NB4 (cell line): ENCODE measurements around the gene NMT1.

Experiments
- DNase-seq: peaks from one replicate; pipeline ENCODE4 v3.0.0; 2010; ENCODE audit warnings: low read depth
- H3K4me3 ChIP-seq: one replicate; pipeline ENCODE4 v1.5.1; 2011; ENCODE audit warnings: mild to moderate bottlenecking, low read depth, low read length, moderate library complexity
- MYC ChIP-seq: IDR thresholded peaks from 2 replicates; pipeline ENCODE4 v1.6.1; 2011; ENCODE audit warnings: low read depth, low read length
- POLR2A ChIP-seq: IDR thresholded peaks from 2 replicates; pipeline ENCODE4 v1.6.1; 2011; ENCODE audit warnings: mild to moderate bottlenecking; ENCODE audit not compliant: insufficient read length; ENCODE audit errors: extremely low read depth
- TF ChIP-seq, protein P1 (sequence below): IDR thresholded peaks from one replicate; pipeline ENCODE4 v1.5.1; 2012; ENCODE audit warnings: low read depth, low read length
- TF ChIP-seq, protein P2 (sequence below): IDR thresholded peaks from 2 replicates; pipeline ENCODE4 v1.6.1; 2011; ENCODE audit warnings: low read depth, low read length

NMT1 gene

DNA sequence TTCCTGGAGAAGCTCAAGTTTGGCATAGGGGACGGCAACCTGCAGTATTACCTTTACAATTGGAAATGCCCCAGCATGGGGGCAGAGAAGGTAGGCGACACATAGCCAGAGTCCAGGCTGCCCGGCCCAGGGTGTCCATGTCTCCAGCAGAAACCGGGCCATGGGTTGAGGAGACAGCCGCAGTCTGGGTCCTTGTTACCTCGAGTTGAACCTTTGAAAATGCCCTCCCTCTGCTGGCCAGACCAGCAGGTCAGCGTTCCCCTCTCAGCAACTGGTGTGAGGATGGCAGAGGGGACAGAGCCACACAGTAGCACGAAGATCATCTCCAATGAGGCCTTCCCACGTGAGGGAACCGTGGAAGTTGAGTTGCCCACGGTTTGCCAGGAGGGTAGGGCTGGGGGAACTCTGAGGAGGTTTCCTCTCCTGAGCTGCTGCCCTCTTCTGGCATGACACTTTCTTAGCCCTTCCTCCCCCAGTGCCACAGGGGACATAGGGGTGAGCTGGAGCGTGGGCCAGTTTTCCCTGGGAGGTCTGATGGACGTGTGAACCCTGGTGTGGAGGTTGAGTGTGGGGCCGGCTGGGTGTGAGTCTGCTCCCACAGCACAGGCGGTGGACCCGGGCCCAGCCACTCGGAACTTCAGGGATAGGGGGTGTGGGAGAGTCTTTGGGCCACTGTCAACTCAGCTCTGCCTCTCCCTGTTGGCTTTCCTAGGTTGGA, 43.9 kb downstream of the NMT1 start:
- TF ChIP-seq, protein P1, sequence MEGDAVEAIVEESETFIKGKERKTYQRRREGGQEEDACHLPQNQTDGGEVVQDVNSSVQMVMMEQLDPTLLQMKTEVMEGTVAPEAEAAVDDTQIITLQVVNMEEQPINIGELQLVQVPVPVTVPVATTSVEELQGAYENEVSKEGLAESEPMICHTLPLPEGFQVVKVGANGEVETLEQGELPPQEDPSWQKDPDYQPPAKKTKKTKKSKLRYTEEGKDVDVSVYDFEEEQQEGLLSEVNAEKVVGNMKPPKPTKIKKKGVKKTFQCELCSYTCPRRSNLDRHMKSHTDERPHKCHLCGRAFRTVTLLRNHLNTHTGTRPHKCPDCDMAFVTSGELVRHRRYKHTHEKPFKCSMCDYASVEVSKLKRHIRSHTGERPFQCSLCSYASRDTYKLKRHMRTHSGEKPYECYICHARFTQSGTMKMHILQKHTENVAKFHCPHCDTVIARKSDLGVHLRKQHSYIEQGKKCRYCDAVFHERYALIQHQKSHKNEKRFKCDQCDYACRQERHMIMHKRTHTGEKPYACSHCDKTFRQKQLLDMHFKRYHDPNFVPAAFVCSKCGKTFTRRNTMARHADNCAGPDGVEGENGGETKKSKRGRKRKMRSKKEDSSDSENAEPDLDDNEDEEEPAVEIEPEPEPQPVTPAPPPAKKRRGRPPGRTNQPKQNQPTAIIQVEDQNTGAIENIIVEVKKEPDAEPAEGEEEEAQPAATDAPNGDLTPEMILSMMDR, result peak; percentile 5
- TF ChIP-seq POLR2A, result no peak
- H3K4me3 ChIP-seq, result no peak overlapping the region
- no peak for DNase-seq

DNA sequence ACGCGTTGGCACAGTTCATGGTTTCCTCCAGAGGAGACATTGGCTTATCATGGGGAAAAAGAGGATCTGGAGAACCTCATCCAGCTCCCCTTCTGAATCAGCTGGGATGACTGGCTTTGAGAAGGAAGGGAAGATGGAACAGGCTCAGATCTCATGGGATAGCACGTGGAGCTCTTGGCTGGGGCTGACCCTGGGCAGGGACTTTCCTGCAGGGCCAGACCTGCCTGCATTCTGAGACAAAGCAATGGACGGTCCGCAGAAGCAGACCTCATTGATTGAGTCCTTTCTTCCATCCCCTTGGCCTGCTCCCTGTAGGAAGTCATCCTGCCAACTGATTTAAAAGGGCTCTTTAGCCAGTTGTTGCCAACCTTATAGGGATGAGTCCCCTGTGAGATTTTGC, 45.0 kb downstream of the NMT1 start:
- H3K4me3 ChIP-seq, result no peak overlapping the region
- no peak for TF ChIP-seq POLR2A
- TF ChIP-seq, protein P1, result no peak
- TF ChIP-seq MYC, result no peak
- TF ChIP-seq, protein P2, sequence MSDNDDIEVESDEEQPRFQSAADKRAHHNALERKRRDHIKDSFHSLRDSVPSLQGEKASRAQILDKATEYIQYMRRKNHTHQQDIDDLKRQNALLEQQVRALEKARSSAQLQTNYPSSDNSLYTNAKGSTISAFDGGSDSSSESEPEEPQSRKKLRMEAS, result no peak
- no peak for DNase-seq

DNA sequence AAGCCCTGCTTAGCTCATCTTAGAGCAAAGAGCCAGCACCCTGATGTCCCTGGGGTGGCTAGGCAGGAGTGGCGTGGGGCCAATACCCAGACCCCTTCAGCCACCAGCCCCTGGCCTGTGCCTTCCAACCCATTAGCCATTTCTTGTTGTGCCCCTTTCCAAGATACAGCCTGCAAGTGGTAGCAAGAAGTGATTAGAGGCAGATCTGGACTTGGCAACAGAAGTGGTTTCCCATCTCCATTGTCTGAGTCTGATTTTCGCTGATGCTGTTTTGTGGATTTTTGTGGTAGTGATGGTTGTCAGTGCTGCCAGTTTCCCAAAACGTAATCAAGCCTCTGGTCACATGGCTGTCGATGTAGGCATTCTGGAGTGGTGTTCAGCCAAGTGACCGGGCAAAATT, 45.5 kb downstream of the NMT1 start:
- TF ChIP-seq POLR2A (no peak), MYC (no peak)
- TF ChIP-seq, protein P2, result no peak
- TF ChIP-seq, protein P1, result no peak
- DNase-seq, result no peak
- H3K4me3 ChIP-seq, result no peak overlapping the region

DNA sequence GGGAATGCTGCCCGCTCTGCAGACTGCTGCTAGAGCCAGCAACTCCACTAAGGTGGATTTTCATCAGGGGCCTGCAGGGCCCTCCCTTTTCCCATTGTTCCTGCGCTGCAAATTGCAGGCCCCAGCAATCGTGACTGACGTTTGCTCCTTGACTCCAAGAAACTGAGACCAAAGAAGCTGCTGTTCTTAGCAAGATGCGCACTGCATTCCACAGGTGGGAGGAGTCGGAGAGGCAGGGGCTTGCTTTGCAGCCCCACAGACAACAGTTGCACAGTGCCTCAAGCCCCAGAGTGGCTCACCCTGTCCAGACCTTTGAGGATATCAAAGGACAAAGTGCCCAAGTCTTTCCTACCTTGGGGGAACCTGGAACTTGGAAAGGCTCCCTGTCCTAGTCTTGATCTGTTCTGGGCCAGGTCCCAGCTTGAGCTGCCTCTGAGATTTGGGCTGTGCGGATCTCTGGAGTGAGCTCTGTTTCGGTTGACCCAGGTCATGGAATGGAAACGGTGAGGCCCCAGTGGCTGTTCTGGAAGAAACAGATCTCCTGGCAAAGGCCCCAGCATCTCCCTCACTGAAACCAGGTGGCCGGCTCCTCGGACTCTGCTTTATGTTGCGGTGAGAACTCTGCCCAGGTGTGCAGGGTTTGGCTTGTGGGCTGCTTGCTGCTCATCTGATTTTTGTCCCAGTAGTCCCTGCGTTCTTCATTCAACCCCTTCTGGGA, 46.3 kb downstream of the NMT1 start:
- no peak for DNase-seq
- TF ChIP-seq MYC (no peak), POLR2A (no peak)
- TF ChIP-seq, protein P2, result no peak
- TF ChIP-seq, protein P1, result no peak
- H3K4me3 ChIP-seq, result no peak overlapping the region

GRCh38 chr17:45108051-45108450, 46.9 kb downstream of the NMT1 start:
- H3K4me3 ChIP-seq, result no peak overlapping the region
- no peak for DNase-seq
- TF ChIP-seq, protein P2, result no peak
- TF ChIP-seq POLR2A, result no peak
- TF ChIP-seq, protein P1, result no peak
- no peak for TF ChIP-seq MYC
